ENCODE results near the gene CES3.
"Not testable (repeated sequence)": the region's sequence is repeated elsewhere in the genome, so short reads cannot be mapped to it uniquely, and the experiment has no call there.

CES3 gene

GRCh38 chr16:66932076-66932475, 29.0 kb upstream of the CES3 start:
- in situ Hi-C loops (cut with HindIII; ENCODE audit: low sequenced_read_pairs), result no loop called here
- DNase-seq (ENCODE audit: low read depth, low spot score), result no peak
- TF ChIP-seq CTCF (IDR thresholded peaks at IDR 0.05; ENCODE audit: low read depth, low read length), result no peak
- H3K4me3 ChIP-seq (ENCODE audit: low read depth, low read length), result no peak overlapping the region

GRCh38 chr16:66933776-66934137, 27.3 kb upstream of the CES3 start:
- in situ Hi-C loops (cut with HindIII; ENCODE audit: low sequenced_read_pairs), result no loop called here
- no peak for DNase-seq (ENCODE audit: low read depth, low spot score)

DNA sequence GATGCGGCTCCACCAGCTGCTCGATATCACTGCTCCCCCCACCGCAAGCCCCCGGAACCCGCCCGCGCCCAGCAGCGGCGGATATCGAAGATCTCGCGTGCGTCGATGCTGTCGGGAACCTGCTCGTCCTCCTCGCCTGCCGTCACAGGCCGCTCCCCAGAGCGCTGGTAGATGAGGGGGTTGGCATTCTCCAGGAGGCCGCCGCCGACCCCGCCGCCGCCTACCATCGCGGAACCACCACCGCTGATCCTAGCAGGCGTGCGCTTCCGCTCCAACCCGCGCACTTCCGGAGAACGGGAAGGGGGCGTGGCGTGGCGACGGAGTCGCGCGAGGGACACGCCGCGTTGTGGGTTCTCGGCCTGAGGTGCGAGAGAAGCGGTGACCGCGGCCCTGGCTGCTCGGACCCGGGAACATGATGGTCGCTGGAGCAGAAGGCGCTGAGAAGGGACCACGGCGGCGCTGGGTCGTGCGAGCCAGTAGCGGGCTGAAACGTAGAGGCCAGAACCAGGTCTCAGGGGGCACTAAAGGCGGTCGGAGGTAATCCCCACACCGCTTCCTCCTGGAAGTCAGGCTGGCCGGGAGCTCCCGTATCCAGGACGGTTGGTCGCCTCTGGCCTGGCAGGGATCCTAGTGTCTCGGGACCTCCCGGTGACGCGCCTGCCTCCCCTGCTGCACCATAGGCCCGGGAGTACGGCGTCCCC, 26.8 kb upstream of the CES3 start, which contains the start of gene CIAO2B:
CIAO2B (minus strand) TSS at position 265 of the 701 bp plus-strand sequence; CDS start at position 227, 38 bp downstream.
- TF ChIP-seq CTCF (IDR thresholded peaks at IDR 0.05; ENCODE audit: low read depth, low read length), result no peak
- in situ Hi-C loops (cut with HindIII; ENCODE audit: low sequenced_read_pairs), result no loop called here
- H3K4me3 ChIP-seq (ENCODE audit: low read depth, low read length), result peak within 1 kb of the TSS; percentile 97
- peak; percentile 86 for DNase-seq (ENCODE audit: low read depth, low spot score)

More at GRCh38 chr16:66933776-66934137, 27.3 kb upstream of the CES3 start:
- TF ChIP-seq CTCF (IDR thresholded peaks at IDR 0.05; ENCODE audit: low read depth, low read length), result no peak
- peak overlapping the region; percentile 97 for H3K4me3 ChIP-seq (ENCODE audit: low read depth, low read length)

DNA sequence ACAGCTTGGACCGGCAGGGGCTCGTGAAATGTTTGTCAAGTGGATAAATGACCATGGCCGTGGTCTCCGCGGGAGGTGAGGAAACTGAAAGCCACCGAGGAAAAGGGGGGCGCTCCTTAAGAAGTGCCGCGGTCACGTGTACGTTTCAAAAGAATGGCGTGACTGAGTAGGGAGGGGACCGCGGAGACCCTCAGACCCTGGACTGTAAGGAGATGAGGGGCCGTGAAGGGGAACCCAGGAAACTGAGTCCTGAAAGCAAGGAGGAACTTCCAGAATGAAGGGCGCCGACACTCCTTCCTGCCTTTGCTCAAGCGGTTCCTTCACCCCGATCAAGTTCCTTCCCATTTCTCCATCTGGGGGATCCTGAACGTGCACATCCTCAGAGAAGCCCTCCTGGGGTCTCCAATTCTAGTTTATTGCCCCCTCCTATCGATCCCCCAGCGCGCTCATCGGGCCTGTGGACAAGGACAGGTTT, 26.2 kb upstream of the CES3 start:
- DNase-seq (ENCODE audit: low read depth, low spot score); in situ Hi-C loops (cut with HindIII; ENCODE audit: low sequenced_read_pairs): not testable (repeated sequence)
- H3K4me3 ChIP-seq (ENCODE audit: low read depth, low read length), result peak overlapping the region; percentile 97

GRCh38 chr16:66935314-66936011, 25.6 kb upstream of the CES3 start, which contains the start of gene CES2:
Gene CES2 (plus strand): TSS chr16:66935516. CDS start chr16:66935636, 120 bp downstream.
- DNase-seq (ENCODE audit: low read depth, low spot score), result peak; percentile 34
- peak within 1 kb of the TSS; percentile 97 for H3K4me3 ChIP-seq (ENCODE audit: low read depth, low read length)
- in situ Hi-C loops (cut with HindIII; ENCODE audit: low sequenced_read_pairs), result no loop called here
- no peak for TF ChIP-seq CTCF (IDR thresholded peaks at IDR 0.05; ENCODE audit: low read depth, low read length)

GRCh38 chr16:66936462-66936861, 24.6 kb upstream of the CES3 start:
- H3K4me3 ChIP-seq (ENCODE audit: low read depth, low read length), result no peak overlapping the region
- no peak for DNase-seq (ENCODE audit: low read depth, low spot score)
- in situ Hi-C loops (cut with HindIII; ENCODE audit: low sequenced_read_pairs), result no loop called here
- TF ChIP-seq CTCF (IDR thresholded peaks at IDR 0.05; ENCODE audit: low read depth, low read length), result no peak

All from astrocyte of the spinal cord (primary cell).